K562 (cell line): ENCODE results near the gene BPHL. TPM values are rescaled to one million over a fixed set of nuclear protein-coding genes. Genes with fewer than 3 reads are reported as not detected.

ENCODE experiments used
- AFF4 ChIP-seq: sonication (generic); formaldehyde crosslinking; IDR thresholded peaks from 2 replicates; pipeline ENCODE4 v1.8.0; 2023; ENCODE audit warnings: mild to moderate bottlenecking, missing genetic modification reagents
- BRF1 ChIP-seq: IDR thresholded peaks from 3 replicates; pipeline ENCODE4 v1.6.1; 2011; ENCODE audit warnings: borderline replicate concordance, mild to moderate bottlenecking; ENCODE audit not compliant: insufficient read length; ENCODE audit errors: extremely low read depth
- CEBPG ChIP-seq, 3 experiments: fragments of 200-800 bp in 1 of 3; sonication (Bioruptor generic) in 1 of 3; sonication (generic) in 1 of 3; formaldehyde crosslinking in 1 of 3; IDR thresholded peaks in 2 of 3; conservative IDR thresholded peaks in 1 of 3; 2 replicates each; pipeline versions ENCODE4 v1.6.1 to v1.8.0; 2016 to 2022; ENCODE audit warnings: missing compliant biosample characterization in 2 of 3, missing genetic modification characterization in 2 of 3, mild to moderate bottlenecking in 1 of 3, missing genetic modification reagents in 1 of 3
- CHD4 ChIP-seq: fragments of 200-600 bp; sonication (generic); IDR thresholded peaks from 3 replicates; pipeline ENCODE4 v1.6.1; 2012; ENCODE audit warnings: low read depth, mild to moderate bottlenecking, mixed read lengths, low read length, inconsistent platforms; ENCODE audit not compliant: insufficient read depth, insufficient replicate concordance, poor library complexity, severe bottlenecking
- FOSL1 ChIP-seq: fragments of 200-800 bp; sonication (Bioruptor generic); conservative IDR thresholded peaks from 2 replicates; pipeline ENCODE4 v1.6.1; 2016; ENCODE audit warnings: missing genetic modification characterization, missing compliant biosample characterization
- GATAD2A ChIP-seq: fragments of 450-650 bp; IDR thresholded peaks from 2 replicates; pipeline ENCODE4 v1.6.1; 2017
- HDAC8 ChIP-seq: fragments of 450-650 bp; IDR thresholded peaks from 2 replicates; pipeline ENCODE4 v1.6.1; 2016; ENCODE audit warnings: mild to moderate bottlenecking, missing genetic modification characterization, moderate library complexity, missing compliant biosample characterization
- HNRNPLL ChIP-seq: fragments of 200-400 bp; formaldehyde crosslinking; IDR thresholded peaks from 2 replicates; pipeline ENCODE4 v1.6.1; 2017; ENCODE audit warnings: low read length, low read depth, mild to moderate bottlenecking; ENCODE audit not compliant: poor library complexity, severe bottlenecking
- IFI16 ChIP-seq: fragments of 250-450 bp; sonication (Bioruptor Pico); IDR thresholded peaks from 2 replicates; pipeline ENCODE4 v2.1.2; 2022; ENCODE audit warnings: mild to moderate bottlenecking, inconsistent platforms
- PHB2 ChIP-seq: fragments of 450-650 bp; IDR thresholded peaks from 2 replicates; pipeline ENCODE4 v1.6.1; 2017; ENCODE audit warnings: low read depth
- REST ChIP-seq, 2 experiments: fragments of 450-650 bp; formaldehyde crosslinking in 1 of 2; IDR thresholded peaks; 2 replicates each; pipeline versions ENCODE4 v1.4.0 to v1.6.1; 2014 to 2020; ENCODE audit warnings: mild to moderate bottlenecking in 2 of 2, borderline replicate concordance in 1 of 2, low read depth in 1 of 2
- ZNF24 ChIP-seq: fragments of 450-650 bp; IDR thresholded peaks from 2 replicates; pipeline ENCODE4 v1.6.1; 2016
- ZNF311 ChIP-seq: fragments of 250-450 bp; sonication (Bioruptor Pico); IDR thresholded peaks from 2 replicates; pipeline ENCODE4 v1.4.0; 2020; ENCODE audit warnings: mild to moderate bottlenecking, moderate library complexity
- ZNF707 ChIP-seq: fragments of 250-450 bp; sonication (Bioruptor Pico); conservative IDR thresholded peaks from 2 replicates; pipeline ENCODE4 v1.8.0; 2022; ENCODE audit warnings: inconsistent platforms, mild to moderate bottlenecking, moderate library complexity
- ZNF780A ChIP-seq: fragments of 250-450 bp; sonication (Bioruptor Pico); IDR thresholded peaks from 2 replicates; pipeline ENCODE4 v1.5.0; 2021; ENCODE audit warnings: mild to moderate bottlenecking
- polyA plus RNA-seq, 8 experiments: library from polyadenylated mRNA; depleted of rRNA in 4 of 8; stranded (reverse) in 5 of 8; unstranded in 3 of 8; fragments of >200 nt; fragmentation: Nextera tagmentation in 2 of 8; fragmentation: Illumina TruSeq in 1 of 8; extraction: Ambion mirVana in 2 of 8; extraction: Trizol in 1 of 8; gene quantifications; 2 replicates each; pipeline versions ENCODE4 v1.2.1 to v1.2.3, GENCODE V29; 2011 to 2014; ENCODE audit warnings: inconsistent platforms in 1 of 8, missing spikeins in 1 of 8
- total RNA-seq, 7 experiments: library from RNA; depleted of rRNA in 6 of 7; stranded (reverse); fragments of >200 nt in 6 of 7; fragmentation: Illumina TruSeq in 2 of 7; extraction: Trizol in 2 of 7; gene quantifications; 2 replicates each; pipeline versions ENCODE4 v1.2.1 to v1.2.3, GENCODE V29; 2011 to 2021; ENCODE audit warnings: low replicate concordance in 1 of 7

Gene BPHL
- total and polyA plus RNA-seq, 9 of the 15 experiments (the other 6 are each of a cell fraction or from before 2014, with no cell fraction given): 3.5 to 17.4 (median 8.2) TPM

- TF ChIP-seq CHD4: no peak
- TF ChIP-seq ZNF24: 0 out of 2 replicates have a peak, but pooled peaks have one; percentile 7
- TF ChIP-seq ZNF311 (CRISPR knock-in tag): no peak
- no peak for TF ChIP-seq ZNF780A
- TF ChIP-seq AFF4: 0 out of 2 replicates have a peak, but pooled peaks have one; percentile 12
- no peak for TF ChIP-seq ZNF707 (CRISPR knock-in tag)
- no peak for TF ChIP-seq PHB2
- peak; percentile 82 for TF ChIP-seq HDAC8 (tag)
- TF ChIP-seq BRF1: no peak
- peak; percentile 63 for TF ChIP-seq REST (IDR thresholded peaks at IDR 0.05; ENCODE audit: borderline replicate concordance)
- TF ChIP-seq REST (CRISPR knock-in tag; IDR thresholded peaks at IDR 0.05; ENCODE audit: low read depth): peak; percentile 84
- peak; percentile 49 for TF ChIP-seq HNRNPLL
- peak; percentile 40; the same call in 1 of the 2 replicates for TF ChIP-seq CEBPG (CRISPR knock-in tag; IDR thresholded peaks at IDR 0.05)
- no peak for TF ChIP-seq CEBPG (tag; conservative IDR thresholded peaks at IDR 0.05 in 1 of 2, IDR thresholded peaks at IDR 0.05 in 1 of 2)
- no peak for TF ChIP-seq FOSL1 (tag)
- no peak; the same call in 1 of the 2 replicates for TF ChIP-seq GATAD2A
- no peak for TF ChIP-seq IFI16 (CRISPR knock-in tag)
These were observed 44.2 kb downstream of the BPHL start (continued) for GRCh38 chr6:3162565-3163247.
